ENCODE results near the gene GREM1. TPM values are rescaled to one million over a fixed set of nuclear protein-coding genes. Genes with fewer than 3 reads are reported as not detected.

GREM1 gene
- total and polyA plus RNA-seq, 9 of the 15 experiments (the other 6 are each of a cell fraction or from before 2014, with no cell fraction given), result 0.01 to 0.20 (median 0.06) TPM; not detected in 6

- no peak overlapping the region for H3K27ac ChIP-seq (ENCODE audit: extremely low read depth, low read depth, low read length)
- no peaks in the 10 kb centered on the region for H3K9me1 ChIP-seq (ENCODE audit: control insufficient read depth, insufficient read depth, low read length)
- WGBS (ENCODE audit: insufficient coverage, low coverage, missing lambda C conversion rate), result 7% methylated on average over 5 of the region's 5 CpGs
- H3K9ac ChIP-seq (ENCODE audit: insufficient read depth in 1 of 2, low read depth in 2 of 2, low read length in 2 of 2), result no peak overlapping the region
- H3K4me3 ChIP-seq, result no peak overlapping the region
- ChIA-PET POLR2A (no interaction called here), CTCF (ENCODE audit: low intra/inter-chr PET ratio) (no interaction called here)
- no peak overlapping the region for H3K4me2 ChIP-seq (ENCODE audit: insufficient read depth, low read length)
- H3K79me2 ChIP-seq (ENCODE audit: control insufficient read depth, insufficient read depth, low read length), result no peaks in the 10 kb centered on the region
- FAIRE-seq, result no peak
- ATAC-seq, result no peak
- no peaks in the 10 kb centered on the region for H3K4me1 ChIP-seq (replicated peaks in 1 of 2; ENCODE audit: control insufficient read depth in 2 of 2, insufficient read depth in 2 of 2, low read length in 2 of 2)
- no peaks in the 10 kb centered on the region for H3K36me3 ChIP-seq (ENCODE audit: control insufficient read depth, insufficient read depth, low read length)
- peaks cover 5 to 12% of the 10 kb centered on the region in 2 experiments; a peak in 4 of 5 replicates for H3K27me3 ChIP-seq (ENCODE audit: control insufficient read depth in 2 of 2, insufficient read depth in 2 of 2, low read length in 2 of 2)
- H2AFZ ChIP-seq (ENCODE audit: low read depth, low read length), result no peak overlapping the region
- DNase-seq (ENCODE audit: extremely low read depth in 1 of 4, low spot score in 3 of 4), result no peak
- H4K20me1 ChIP-seq (replicated peaks; ENCODE audit: control insufficient read depth, insufficient read depth, low read length), result no peaks in the 10 kb centered on the region
- H3K9me3 ChIP-seq (replicated peaks; ENCODE audit: control insufficient read depth, insufficient read depth, low read depth, low read length), result no peaks in the 10 kb centered on the region
- BruUV-seq (replicated peaks), result no TSS peak
- in situ Hi-C loops (cut with MboI), result no loop called here
- intact Hi-C loops (cut with micrococcal nuclease), result no loop called here
- no peak for TF ChIP-seq ADNP (tag; IDR thresholded peaks at IDR 0.05)
- TF ChIP-seq ELK1 (CRISPR knock-in tag; IDR thresholded peaks at IDR 0.05), result no peak
- TF ChIP-seq SIX5 (IDR thresholded peaks at IDR 0.05; ENCODE audit: borderline replicate concordance in 1 of 2, insufficient read depth in 1 of 2, low read depth in 1 of 2, low read length in 2 of 2), result no peak
- no peak for TF ChIP-seq GTF3C2 (IDR thresholded peaks at IDR 0.05; ENCODE audit: borderline replicate concordance, extremely low read depth, insufficient read length)
- TF ChIP-seq SRSF7 (optimal IDR thresholded peaks at IDR 0.05; ENCODE audit: low read depth, low read length), result no peak
- TF ChIP-seq, protein P1, sequence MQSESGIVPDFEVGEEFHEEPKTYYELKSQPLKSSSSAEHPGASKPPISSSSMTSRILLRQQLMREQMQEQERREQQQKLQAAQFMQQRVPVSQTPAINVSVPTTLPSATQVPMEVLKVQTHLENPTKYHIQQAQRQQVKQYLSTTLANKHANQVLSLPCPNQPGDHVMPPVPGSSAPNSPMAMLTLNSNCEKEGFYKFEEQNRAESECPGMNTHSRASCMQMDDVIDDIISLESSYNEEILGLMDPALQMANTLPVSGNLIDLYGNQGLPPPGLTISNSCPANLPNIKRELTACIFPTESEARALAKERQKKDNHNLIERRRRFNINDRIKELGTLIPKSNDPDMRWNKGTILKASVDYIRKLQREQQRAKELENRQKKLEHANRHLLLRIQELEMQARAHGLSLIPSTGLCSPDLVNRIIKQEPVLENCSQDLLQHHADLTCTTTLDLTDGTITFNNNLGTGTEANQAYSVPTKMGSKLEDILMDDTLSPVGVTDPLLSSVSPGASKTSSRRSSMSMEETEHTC (IDR thresholded peaks at IDR 0.05), result no peak
- no peak for TF ChIP-seq HNRNPH1 (optimal IDR thresholded peaks at IDR 0.05; ENCODE audit: low read depth, low read length)
- TF ChIP-seq ZNF764 (CRISPR knock-in tag; IDR thresholded peaks at IDR 0.05; ENCODE audit: low read depth), result no peak
- TF ChIP-seq KLF16 (IDR thresholded peaks at IDR 0.05), result no peak
- TF ChIP-seq, protein P2, sequence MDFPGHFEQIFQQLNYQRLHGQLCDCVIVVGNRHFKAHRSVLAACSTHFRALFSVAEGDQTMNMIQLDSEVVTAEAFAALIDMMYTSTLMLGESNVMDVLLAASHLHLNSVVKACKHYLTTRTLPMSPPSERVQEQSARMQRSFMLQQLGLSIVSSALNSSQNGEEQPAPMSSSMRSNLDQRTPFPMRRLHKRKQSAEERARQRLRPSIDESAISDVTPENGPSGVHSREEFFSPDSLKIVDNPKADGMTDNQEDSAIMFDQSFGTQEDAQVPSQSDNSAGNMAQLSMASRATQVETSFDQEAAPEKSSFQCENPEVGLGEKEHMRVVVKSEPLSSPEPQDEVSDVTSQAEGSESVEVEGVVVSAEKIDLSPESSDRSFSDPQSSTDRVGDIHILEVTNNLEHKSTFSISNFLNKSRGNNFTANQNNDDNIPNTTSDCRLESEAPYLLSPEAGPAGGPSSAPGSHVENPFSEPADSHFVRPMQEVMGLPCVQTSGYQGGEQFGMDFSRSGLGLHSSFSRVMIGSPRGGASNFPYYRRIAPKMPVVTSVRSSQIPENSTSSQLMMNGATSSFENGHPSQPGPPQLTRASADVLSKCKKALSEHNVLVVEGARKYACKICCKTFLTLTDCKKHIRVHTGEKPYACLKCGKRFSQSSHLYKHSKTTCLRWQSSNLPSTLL (IDR thresholded peaks at IDR 0.05), result no peak
- no peak for TF ChIP-seq ZNF76 (CRISPR knock-in tag; IDR thresholded peaks at IDR 0.05; ENCODE audit: borderline replicate concordance)
- TF ChIP-seq SAP30 (IDR thresholded peaks at IDR 0.05; ENCODE audit: borderline replicate concordance, insufficient read depth, low read depth, low read length, poor library complexity, severe bottlenecking), result no peak
- TF ChIP-seq PCBP2 (IDR thresholded peaks at IDR 0.05; ENCODE audit: low read depth, low read length, poor library complexity, severe bottlenecking), result no peak
These were observed 18.9 kb upstream of the GREM1 start for GRCh38 chr15:32698773-32699390.

All from K562 (cell line).